ENCODE data around the gene UGT3A1. TPM values are rescaled to one million over a fixed set of nuclear protein-coding genes. Genes with fewer than 3 reads are reported as not detected.
A peak's percentile ranks its signal among the peaks of the same experiment; 100 is the strongest.

The UGT3A1 gene
- total RNA-seq, 1 experiment from 2014 or later = not detected

DNA sequence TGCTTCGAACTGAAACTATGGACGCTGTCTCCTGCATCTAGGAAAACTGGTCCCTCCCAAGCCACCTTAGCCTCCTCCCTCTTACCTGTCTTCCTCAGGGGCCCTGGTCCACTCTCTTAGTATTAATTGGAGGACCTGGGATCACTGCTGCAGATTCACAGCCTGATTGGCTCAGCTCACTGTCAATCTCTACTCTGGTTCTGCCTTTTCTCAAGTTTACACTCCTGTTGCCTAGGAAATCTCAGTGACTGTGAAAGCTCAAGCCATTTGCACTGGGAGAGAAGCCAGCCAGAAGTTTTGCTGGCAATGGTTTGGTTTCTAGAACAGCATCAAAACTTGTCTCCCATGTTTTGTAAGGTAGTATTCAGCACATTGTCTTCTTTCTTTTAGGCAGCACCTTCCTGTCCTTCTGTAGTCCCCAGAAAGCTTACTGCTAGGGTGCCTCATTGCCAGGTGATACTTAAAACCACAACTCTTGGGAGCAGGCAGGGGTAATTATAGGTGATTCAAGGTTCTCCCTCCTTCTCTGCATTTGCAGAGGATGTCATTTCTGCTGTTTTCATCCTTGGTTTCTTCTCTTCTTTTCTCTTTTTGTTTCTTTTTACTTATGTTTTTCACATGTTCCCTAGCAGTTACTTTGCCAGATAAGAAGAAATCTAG lies 52.5 kb downstream of the UGT3A1 start, which contains the start of gene CAPSL:
TSS of gene CAPSL (minus strand) at position 55 of the 660 bp plus-strand sequence. CDS start 17,502 bp downstream, outside the sequence.
- intact Hi-C loops (cut with micrococcal nuclease; ENCODE audit: unreplicated experiment) (no loop called here), in situ Hi-C loops (cut with HindIII; ENCODE audit: low pct_unique_long_range_greater_than_20kb, low sequenced_read_pairs) (no loop called here)
- no TSS peak for BruUV-seq (replicated peaks)
- Histone ChIP-seq H3K9me3 (ENCODE audit: control insufficient read depth, insufficient read depth, low read depth, low read length) (no peaks in the 10 kb centered on the region), H3K4me3 (ENCODE audit: low read depth in 2 of 2, low read length in 2 of 2) (no peak within 1 kb of the TSS), H3K36me3 (ENCODE audit: control insufficient read depth, insufficient read depth, low read length) (no peaks in the 10 kb centered on the region), H3K27me3 (ENCODE audit: control insufficient read depth, insufficient read depth, low read length) (no peaks in the 10 kb centered on the region), H3K27ac (ENCODE audit: low read length) (no peak within 1 kb of the TSS), H3K4me1 (ENCODE audit: control insufficient read depth, insufficient read depth, low read length) (no peaks in the 10 kb centered on the region)
- no peak for DNase-seq (ENCODE audit: low read depth, low spot score)
- ATAC-seq = no peak
- POLR2A ChIA-PET = no interaction called here
- CTCF ChIA-PET = interaction anchor here (0.6 kb wide), 1 partner anchor 20 kb away, joined by 3 read pairs; no protein-coding TSS in a partner anchor
- TF ChIP-seq TCF7L2 (IDR thresholded peaks at IDR 0.05; ENCODE audit: low read depth, low read length) (no peak), SIN3A (IDR thresholded peaks at IDR 0.05; ENCODE audit: borderline replicate concordance, insufficient read depth, low read depth, low read length) (no peak), POLR2AphosphoS5 (IDR thresholded peaks at IDR 0.05; ENCODE audit: low read depth, low read length) (no peak), CTCF (IDR thresholded peaks at IDR 0.05) (no peak)
- TF ChIP-seq, protein P1, sequence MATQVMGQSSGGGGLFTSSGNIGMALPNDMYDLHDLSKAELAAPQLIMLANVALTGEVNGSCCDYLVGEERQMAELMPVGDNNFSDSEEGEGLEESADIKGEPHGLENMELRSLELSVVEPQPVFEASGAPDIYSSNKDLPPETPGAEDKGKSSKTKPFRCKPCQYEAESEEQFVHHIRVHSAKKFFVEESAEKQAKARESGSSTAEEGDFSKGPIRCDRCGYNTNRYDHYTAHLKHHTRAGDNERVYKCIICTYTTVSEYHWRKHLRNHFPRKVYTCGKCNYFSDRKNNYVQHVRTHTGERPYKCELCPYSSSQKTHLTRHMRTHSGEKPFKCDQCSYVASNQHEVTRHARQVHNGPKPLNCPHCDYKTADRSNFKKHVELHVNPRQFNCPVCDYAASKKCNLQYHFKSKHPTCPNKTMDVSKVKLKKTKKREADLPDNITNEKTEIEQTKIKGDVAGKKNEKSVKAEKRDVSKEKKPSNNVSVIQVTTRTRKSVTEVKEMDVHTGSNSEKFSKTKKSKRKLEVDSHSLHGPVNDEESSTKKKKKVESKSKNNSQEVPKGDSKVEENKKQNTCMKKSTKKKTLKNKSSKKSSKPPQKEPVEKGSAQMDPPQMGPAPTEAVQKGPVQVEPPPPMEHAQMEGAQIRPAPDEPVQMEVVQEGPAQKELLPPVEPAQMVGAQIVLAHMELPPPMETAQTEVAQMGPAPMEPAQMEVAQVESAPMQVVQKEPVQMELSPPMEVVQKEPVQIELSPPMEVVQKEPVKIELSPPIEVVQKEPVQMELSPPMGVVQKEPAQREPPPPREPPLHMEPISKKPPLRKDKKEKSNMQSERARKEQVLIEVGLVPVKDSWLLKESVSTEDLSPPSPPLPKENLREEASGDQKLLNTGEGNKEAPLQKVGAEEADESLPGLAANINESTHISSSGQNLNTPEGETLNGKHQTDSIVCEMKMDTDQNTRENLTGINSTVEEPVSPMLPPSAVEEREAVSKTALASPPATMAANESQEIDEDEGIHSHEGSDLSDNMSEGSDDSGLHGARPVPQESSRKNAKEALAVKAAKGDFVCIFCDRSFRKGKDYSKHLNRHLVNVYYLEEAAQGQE (IDR thresholded peaks at IDR 0.05; ENCODE audit: insufficient read depth in 1 of 2, low read depth in 2 of 2, low read length in 1 of 2) = no peak

DNA sequence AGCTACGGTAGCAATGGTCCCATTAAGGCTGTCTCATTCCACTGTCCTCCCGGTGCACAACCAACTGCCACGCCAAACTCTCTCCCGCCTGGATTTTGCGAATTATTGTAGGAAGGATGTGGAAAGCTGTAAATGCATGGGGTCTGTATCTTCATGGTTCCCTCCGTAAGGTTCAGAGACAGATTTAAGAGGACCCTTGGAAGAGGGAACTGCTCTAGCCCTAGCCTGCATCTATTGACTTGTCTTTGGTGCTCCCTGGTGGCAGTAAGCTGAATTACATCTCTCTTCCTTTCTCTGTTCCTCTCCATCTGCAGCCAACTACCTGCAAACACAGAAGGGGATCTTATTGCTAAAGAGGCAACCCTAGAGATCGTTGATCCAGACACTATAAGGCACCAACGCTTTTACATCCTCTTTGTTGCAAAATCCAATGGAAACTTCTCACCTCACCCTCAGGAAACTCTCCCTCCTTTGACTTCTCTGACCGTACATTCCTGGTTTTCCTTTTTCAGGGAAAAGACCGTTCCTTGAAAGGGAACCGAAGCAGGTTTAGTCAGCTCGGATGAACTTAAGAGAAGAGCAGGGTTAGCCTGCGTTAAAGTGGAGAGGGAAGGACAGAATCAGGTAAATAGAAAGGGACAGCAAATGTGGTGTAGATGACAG lies 64.7 kb downstream of the UGT3A1 start:
- H3K27ac ChIP-seq (ENCODE audit: low read length) = no peak overlapping the region
- no peaks in the 10 kb centered on the region for H3K4me1 ChIP-seq (ENCODE audit: control insufficient read depth, insufficient read depth, low read length)
- in situ Hi-C loops (cut with HindIII; ENCODE audit: low pct_unique_long_range_greater_than_20kb, low sequenced_read_pairs) (no loop called here), intact Hi-C loops (cut with micrococcal nuclease; ENCODE audit: unreplicated experiment) (loop anchor here (1.0 to 10.0 kb wide), 3 partner anchors 149 to 699 kb away; no protein-coding TSS in a partner anchor)
- peaks cover 9% of the 10 kb centered on the region; the same call in 1 of the 2 replicates for H3K27me3 ChIP-seq (ENCODE audit: control insufficient read depth, insufficient read depth, low read length)
- no peaks in the 10 kb centered on the region for H3K9me3 ChIP-seq (ENCODE audit: control insufficient read depth, insufficient read depth, low read depth, low read length)
- TF ChIP-seq CTCF (IDR thresholded peaks at IDR 0.05) (peak; percentile 84), TCF7L2 (IDR thresholded peaks at IDR 0.05; ENCODE audit: low read depth, low read length) (no peak), SIN3A (IDR thresholded peaks at IDR 0.05; ENCODE audit: borderline replicate concordance, insufficient read depth, low read depth, low read length) (no peak)
- BruUV-seq (replicated peaks) = no TSS peak
- ChIA-PET POLR2A (no interaction called here), CTCF (interaction anchor here (0.9 kb wide), 1 partner anchor 128 kb away, joined by 3 read pairs; no protein-coding TSS in a partner anchor)
- H3K36me3 ChIP-seq (ENCODE audit: control insufficient read depth, insufficient read depth, low read length) = no peaks in the 10 kb centered on the region
- DNase-seq (ENCODE audit: low read depth, low spot score) = peak; percentile 52
- peak; percentile 84 for ATAC-seq
- H3K4me3 ChIP-seq (ENCODE audit: low read depth in 2 of 2, low read length in 2 of 2) = no peak overlapping the region
